OCI-LY7 (cell line): ENCODE data around the gene SERINC4. TPM values are rescaled to one million over a fixed set of nuclear protein-coding genes. Genes with fewer than 3 reads are reported as not detected.

Source experiments
- BruUV-seq: library from RNA; stranded (reverse); fragments of 400-500 nt; replicated peaks from 2 replicates; lab custom pipeline; 2021; lab: Mats Ljungman, UMichigan
- CTCF ChIA-PET: fragments of 300-600 bp; sonication (Branson Sonifier 250); formaldehyde crosslinking; loops from one replicate; lab custom pipeline; 2022; ENCODE audit warnings: antibody characterized with exemption; ENCODE audit not compliant: unreplicated experiment; lab: Charles Lee
- POLR2A ChIA-PET: fragments of 300-600 bp; sonication (Branson Sonifier 250); formaldehyde crosslinking; loops from one replicate; lab custom pipeline; 2022; ENCODE audit warnings: antibody characterized with exemption; lab: Charles Lee
- DNase-seq: peaks from one replicate; pipeline ENCODE4 v3.0.0-alpha.2; 2015; ENCODE audit warnings: low spot score
- H2AFZ ChIP-seq: fragments of 200-600 bp; sonication (generic), shearing (Covaris generic); 2 replicates; pipeline ENCODE4 v1.6.1; 2014; ENCODE audit warnings: mild to moderate bottlenecking, antibody characterized with exemption, low read length, moderate library complexity
- H3K27ac ChIP-seq: fragments of 200-600 bp; sonication (generic); 2 replicates; pipeline ENCODE4 v1.5.1; 2014; ENCODE audit warnings: mixed run types, low read depth, mild to moderate bottlenecking, moderate library complexity, low read length, inconsistent platforms; ENCODE audit not compliant: poor library complexity, severe bottlenecking
- H3K36me3 ChIP-seq: fragments of 200-600 bp; sonication (generic); 2 replicates; pipeline ENCODE4 v1.6.1; 2014; ENCODE audit warnings: mild to moderate bottlenecking, antibody characterized with exemption, low read length, moderate library complexity, mixed read lengths; ENCODE audit not compliant: insufficient read depth
- H3K4me1 ChIP-seq: fragments of 200-600 bp; sonication (generic); 2 replicates; pipeline ENCODE4 v1.5.1; 2014; ENCODE audit warnings: mild to moderate bottlenecking, low read length; ENCODE audit not compliant: insufficient read depth, poor library complexity, severe bottlenecking
- H3K4me2 ChIP-seq: fragments of 200-600 bp; sonication (generic); 2 replicates; pipeline ENCODE4 v1.6.1; 2014; ENCODE audit warnings: mild to moderate bottlenecking, low read length
- H3K4me3 ChIP-seq: fragments of 200-600 bp; sonication (generic); 2 replicates; pipeline ENCODE4 v1.5.1; 2014; ENCODE audit warnings: mild to moderate bottlenecking, low read depth, low read length; ENCODE audit not compliant: poor library complexity, severe bottlenecking
- H3K79me2 ChIP-seq: fragments of 200-600 bp; sonication (generic); 2 replicates; pipeline ENCODE4 v1.6.1; 2016; ENCODE audit warnings: low read depth, mild to moderate bottlenecking, low read length, moderate library complexity, mixed read lengths; ENCODE audit not compliant: insufficient read depth
- H3K9me2 ChIP-seq: fragments of 200-600 bp; sonication (generic); 2 replicates; pipeline ENCODE4 v1.6.1; 2016; ENCODE audit warnings: mild to moderate bottlenecking, low read length, mixed read lengths; ENCODE audit not compliant: insufficient read depth
- H3K9me3 ChIP-seq: fragments of 200-600 bp; sonication (generic); 2 replicates; pipeline ENCODE4 v1.6.1; 2014; ENCODE audit warnings: mild to moderate bottlenecking, mixed run types, low read length, mixed read lengths
- H4K20me1 ChIP-seq: fragments of 200-600 bp; sonication (generic); 2 replicates; pipeline ENCODE4 v1.6.1; 2014; ENCODE audit warnings: mild to moderate bottlenecking, antibody characterized with exemption, low read length, moderate library complexity, mixed read lengths; ENCODE audit not compliant: insufficient read depth
- CTCF ChIP-seq: fragments of 200-600 bp; sonication (generic); conservative IDR thresholded peaks from 2 replicates; pipeline ENCODE4 v1.5.1; 2014; ENCODE audit warnings: mild to moderate bottlenecking, antibody characterized with exemption, low read length, moderate library complexity, mixed read lengths
- EZH2phosphoT487 ChIP-seq: fragments of 200-600 bp; sonication (generic); IDR thresholded peaks from 2 replicates; pipeline ENCODE4 v1.6.1; 2018; ENCODE audit warnings: low read depth, borderline replicate concordance, mild to moderate bottlenecking, mixed run types, antibody characterized with exemption, low read length, moderate library complexity, mixed read lengths
- intact Hi-C: fragments of 100-400 bp; cut with micrococcal nuclease; formaldehyde crosslinking; loops from one replicate; pipeline ENCODE4 v1.10.0; 2022; ENCODE audit not compliant: unreplicated experiment
- total RNA-seq, 2 experiments: library from RNA; depleted of rRNA in 1 of 2; stranded (reverse); fragments of >200 nt in 1 of 2; shearing (Covaris generic) in 1 of 2; gene quantifications; 2 replicates each; pipeline ENCODE4 v1.2.3, GENCODE V29; 2014 to 2022

The SERINC4 gene
- total RNA-seq, 2 experiments from 2014 or later: 0.60 to 1.9 TPM

- no peaks in the 10 kb centered on the region for H3K9me2 ChIP-seq
- no TSS peak for BruUV-seq
- peaks cover 40% of the 10 kb centered on the region; the same call in 1 of the 2 replicates for H3K79me2 ChIP-seq
- peak; percentile 93 for TF ChIP-seq CTCF
- no peak for TF ChIP-seq EZH2phosphoT487
- intact Hi-C loops: no loop called here
- H4K20me1 ChIP-seq: peaks cover 33% of the 10 kb centered on the region
- peaks cover 100% of the 10 kb centered on the region for H3K36me3 ChIP-seq
- CTCF ChIA-PET: interaction anchor here (1.3 kb wide), 1 partner anchor 19 kb away, joined by 3 read pairs; no protein-coding TSS in a partner anchor
- no peak overlapping the region for H3K4me3 ChIP-seq
- H2AFZ ChIP-seq: no peak overlapping the region
- no peak overlapping the region for H3K4me2 ChIP-seq
- peak overlapping the region; percentile 34 for H3K27ac ChIP-seq
- H3K4me1 ChIP-seq: peaks cover 34% of the 10 kb centered on the region
- H3K9me3 ChIP-seq: no peaks in the 10 kb centered on the region
- peak; percentile 70 for DNase-seq
- POLR2A ChIA-PET: interaction anchor here (0.9 to 1.2 kb wide), 2 partner anchors 19 to 31 kb away, joined by 3 read pairs; partner anchors contain the start of genes HYPK and SERINC4
These were observed 30.3 kb downstream of the SERINC4 start for GRCh38 chr15:43769584-43770228.

GRCh38 chr15:43763819-43764446 is 36.1 kb downstream of the SERINC4 start:
- Histone ChIP-seq H3K27ac (no peak overlapping the region), H3K9me3 (no peaks in the 10 kb centered on the region), H4K20me1 (no peaks in the 10 kb centered on the region), H3K4me1 (no peaks in the 10 kb centered on the region), H2AFZ (no peak overlapping the region), H3K36me3 (peaks cover 100% of the 10 kb centered on the region), H3K4me2 (no peak overlapping the region), H3K79me2 (peaks cover 11% of the 10 kb centered on the region; the same call in 1 of the 2 replicates), H3K9me2 (no peaks in the 10 kb centered on the region), H3K4me3 (no peak overlapping the region)
- TSS peak; percentile 28 for BruUV-seq
- POLR2A ChIA-PET: no interaction called here
- CTCF ChIA-PET: no interaction called here
- DNase-seq: no peak
- intact Hi-C loops: no loop called here
- TF ChIP-seq EZH2phosphoT487 (no peak), CTCF (no peak)

- Histone ChIP-seq H3K4me1 (no peaks in the 10 kb centered on the region), H3K36me3 (peaks cover 100% of the 10 kb centered on the region), H3K27ac (no peak overlapping the region), H3K4me3 (no peak overlapping the region), H3K4me2 (no peak overlapping the region), H3K79me2 (peaks cover 18% of the 10 kb centered on the region; the same call in 1 of the 2 replicates), H2AFZ (no peak overlapping the region), H4K20me1 (no peaks in the 10 kb centered on the region), H3K9me2 (no peaks in the 10 kb centered on the region), H3K9me3 (no peaks in the 10 kb centered on the region)
- intact Hi-C loops: no loop called here
- CTCF ChIA-PET: no interaction called here
- POLR2A ChIA-PET: no interaction called here
- BruUV-seq: no TSS peak
- no peak for DNase-seq
- no peak for TF ChIP-seq EZH2phosphoT487
- TF ChIP-seq CTCF: no peak
These were observed 37.2 kb downstream of the SERINC4 start for GRCh38 chr15:43762824-43763223.
